ENCODE data around the gene HSD17B14.

HSD17B14 gene

GRCh38 chr19:48822514-48822913 lies 13.8 kb downstream of the HSD17B14 start:
- DNase-seq: no peak

- no peak for DNase-seq
Measured at GRCh38 chr19:48821633-48822032, 14.7 kb downstream of the HSD17B14 start.

GRCh38 chr19:48819366-48819816 lies 16.9 kb downstream of the HSD17B14 start:
- DNase-seq: no peak

- no peak for DNase-seq
Measured at GRCh38 chr19:48818234-48818820, 18.0 kb downstream of the HSD17B14 start.

GRCh38 chr19:48817585-48818124 lies 18.6 kb downstream of the HSD17B14 start:
- no peak for DNase-seq

- peak; percentile 34 to 37 for DNase-seq
Measured at GRCh38 chr19:48815870-48816501, 20.3 kb downstream of the HSD17B14 start.

GRCh38 chr19:48814895-48815294 lies 21.4 kb downstream of the HSD17B14 start:
- no peak for DNase-seq

GRCh38 chr19:48813123-48813913 lies 23.0 kb downstream of the HSD17B14 start:
- no peak for DNase-seq

- DNase-seq: peak; percentile 71 to 79
Measured at GRCh38 chr19:48812094-48812929, 24.0 kb downstream of the HSD17B14 start.

- no peak for DNase-seq
Measured at GRCh38 chr19:48810151-48810550, 26.1 kb downstream of the HSD17B14 start.

GRCh38 chr19:48807590-48808308 lies 28.5 kb downstream of the HSD17B14 start:
- no peak for DNase-seq

GRCh38 chr19:48806818-48807589 lies 29.3 kb downstream of the HSD17B14 start:
- DNase-seq: peak in 1 of 2 donors; percentile 47

GRCh38 chr19:48806518-48806817 lies 29.8 kb downstream of the HSD17B14 start:
- DNase-seq: peak in 1 of 2 donors; percentile 64

- DNase-seq: no peak
Measured at GRCh38 chr19:48805452-48805851, 30.8 kb downstream of the HSD17B14 start.

- DNase-seq: no peak
Measured at GRCh38 chr19:48804496-48804895, 31.8 kb downstream of the HSD17B14 start.

- no peak for DNase-seq
Measured at GRCh38 chr19:48802623-48803022, 33.7 kb downstream of the HSD17B14 start.

GRCh38 chr19:48799358-48800300 lies 36.7 kb downstream of the HSD17B14 start:
- no peak for DNase-seq

GRCh38 chr19:48798937-48799336 lies 37.4 kb downstream of the HSD17B14 start:
- DNase-seq: no peak

GRCh38 chr19:48797103-48797502 lies 39.2 kb downstream of the HSD17B14 start:
- DNase-seq: no peak
